T47D (cell line): Measurements from ENCODE around the gene ADAMTS17.

Source experiments
- DNase-seq, 2 experiments: peaks; one replicate each; pipeline versions ENCODE4 v3.0.0 to v3.0.0-alpha.2; 2011 to 2012; ENCODE audit warnings: low read depth in 1 of 2, low spot score in 1 of 2
- JUND ChIP-seq: IDR thresholded peaks from 2 replicates; pipeline ENCODE4 v1.6.1; 2012; ENCODE audit warnings: low read depth
- in situ Hi-C: cut with HindIII; loops from 2 replicates; pipeline ENCODE4 v1.10.0; 2016; ENCODE audit warnings: low sequenced_read_pairs, low pct_unique_long_range_greater_than_20kb

ADAMTS17 gene

GRCh38 chr15:100018191-100018590 is 323.6 kb downstream of the ADAMTS17 start:
- DNase-seq = no peak
- in situ Hi-C loops = no loop called here
- TF ChIP-seq JUND = no peak

- no peak for TF ChIP-seq JUND
- in situ Hi-C loops = no loop called here
- no peak for DNase-seq
Measured at GRCh38 chr15:100017140-100017539, 324.6 kb downstream of the ADAMTS17 start.

GRCh38 chr15:100016632-100017031 is 325.1 kb downstream of the ADAMTS17 start:
- no peak for TF ChIP-seq JUND
- no peak for DNase-seq
- in situ Hi-C loops = no loop called here

DNA sequence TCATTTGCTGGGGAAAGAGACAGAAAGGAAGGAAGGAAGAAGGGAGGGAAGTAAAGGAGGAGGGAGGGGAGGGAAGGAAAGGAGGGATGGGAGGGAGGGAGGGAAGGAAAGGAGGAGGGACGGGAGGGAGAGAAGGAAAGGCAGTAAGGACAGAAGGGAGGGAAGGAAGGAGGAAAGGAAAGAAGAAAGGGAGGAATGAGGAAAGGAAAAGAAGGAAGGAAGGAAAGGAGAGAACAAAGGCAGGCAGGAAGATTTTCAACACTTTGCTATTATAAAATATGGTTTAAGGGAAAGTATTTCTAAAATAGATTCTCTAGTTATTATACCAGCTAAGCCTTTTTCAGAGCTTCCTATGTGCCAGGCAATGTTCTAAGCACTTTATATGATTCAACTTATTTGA is 330.5 kb downstream of the ADAMTS17 start:
- TF ChIP-seq JUND = no peak
- in situ Hi-C loops = no loop called here

DNA sequence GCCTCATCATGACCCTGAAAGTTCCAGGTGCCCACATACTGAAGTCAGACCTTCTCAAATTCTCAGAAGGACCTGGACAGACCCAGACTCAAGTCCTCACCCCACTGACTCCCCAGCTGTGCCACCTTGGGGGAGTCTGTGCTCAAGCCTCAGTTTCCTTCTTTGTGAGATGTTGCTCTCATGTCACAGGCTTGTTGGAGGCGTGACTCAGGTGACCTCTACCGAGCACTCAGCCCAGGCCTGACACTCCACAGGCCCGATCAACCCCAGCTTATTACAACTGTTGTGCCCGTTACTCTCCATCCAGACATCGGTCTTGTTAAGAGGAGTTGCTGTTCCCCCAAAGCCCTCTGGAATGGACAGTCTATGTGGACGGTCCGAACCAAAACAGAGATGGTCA is 332.4 kb downstream of the ADAMTS17 start:
- DNase-seq = no peak
- TF ChIP-seq JUND = no peak
- in situ Hi-C loops = no loop called here

More for the DNA sequence above, 330.5 kb downstream of the ADAMTS17 start:
- DNase-seq = no peak

DNA sequence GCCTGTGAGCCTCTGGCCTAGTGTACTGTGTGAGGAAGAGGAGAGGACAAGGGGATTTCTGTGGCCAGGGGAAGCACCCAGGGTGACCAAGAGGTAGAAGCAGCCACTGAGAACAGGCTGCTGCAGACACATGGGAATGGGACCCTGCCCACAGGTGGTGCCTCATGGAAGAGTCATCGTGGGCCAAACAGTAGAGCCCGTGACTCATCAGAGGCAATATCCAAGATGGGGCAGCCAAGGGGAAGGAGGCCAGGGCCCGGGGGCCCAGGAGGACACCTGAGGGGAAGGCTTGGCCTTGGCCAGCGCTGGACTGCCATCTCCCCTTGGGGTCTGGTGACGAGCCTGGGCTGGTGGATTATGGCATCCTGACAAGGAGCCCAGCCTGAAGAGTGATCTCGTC is 333.5 kb downstream of the ADAMTS17 start:
- in situ Hi-C loops = no loop called here
- DNase-seq = no peak
- no peak for TF ChIP-seq JUND

DNA sequence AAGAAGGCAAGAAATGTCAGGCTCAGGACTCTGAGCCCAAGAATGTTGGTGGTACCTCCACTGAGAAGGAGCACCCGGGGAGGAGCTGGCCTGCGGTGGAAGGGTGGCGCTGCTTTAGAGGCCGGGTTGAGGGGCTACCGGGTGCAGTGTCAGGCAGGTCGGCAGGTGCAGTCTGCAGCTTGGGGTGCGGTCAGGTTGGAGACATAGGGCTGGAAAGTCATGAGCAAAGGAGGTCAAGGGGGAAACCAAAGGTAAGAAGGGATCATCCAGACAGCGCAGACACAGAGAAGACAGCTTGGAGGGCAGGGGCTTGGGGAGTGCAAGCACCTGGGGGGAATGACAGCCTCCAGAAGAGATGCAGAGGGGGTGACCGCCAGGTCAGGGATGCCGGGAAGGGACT is 334.2 kb downstream of the ADAMTS17 start:
- TF ChIP-seq JUND = no peak
- DNase-seq = no peak
- in situ Hi-C loops = no loop called here

DNA sequence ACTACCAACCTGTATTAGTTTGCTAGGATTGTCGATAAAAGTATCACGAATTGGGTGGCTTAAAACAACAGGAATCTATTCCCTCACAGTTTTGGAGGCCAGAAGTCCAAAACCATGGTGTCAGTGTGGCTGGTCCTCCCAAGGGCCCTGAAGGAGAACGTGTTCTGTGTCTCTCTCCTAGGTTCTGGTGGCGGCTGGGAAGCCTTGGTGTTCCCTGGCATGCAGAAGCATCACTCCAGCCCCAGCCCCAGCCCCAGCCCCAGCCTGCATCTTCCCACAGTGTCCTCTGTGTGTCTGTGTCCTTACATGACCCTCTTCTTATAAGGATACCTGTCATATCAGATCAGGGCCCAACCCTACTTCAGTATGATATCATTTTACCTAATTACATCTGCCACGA is 336.1 kb downstream of the ADAMTS17 start:
- in situ Hi-C loops = no loop called here
- DNase-seq = no peak
- TF ChIP-seq JUND = no peak

DNA sequence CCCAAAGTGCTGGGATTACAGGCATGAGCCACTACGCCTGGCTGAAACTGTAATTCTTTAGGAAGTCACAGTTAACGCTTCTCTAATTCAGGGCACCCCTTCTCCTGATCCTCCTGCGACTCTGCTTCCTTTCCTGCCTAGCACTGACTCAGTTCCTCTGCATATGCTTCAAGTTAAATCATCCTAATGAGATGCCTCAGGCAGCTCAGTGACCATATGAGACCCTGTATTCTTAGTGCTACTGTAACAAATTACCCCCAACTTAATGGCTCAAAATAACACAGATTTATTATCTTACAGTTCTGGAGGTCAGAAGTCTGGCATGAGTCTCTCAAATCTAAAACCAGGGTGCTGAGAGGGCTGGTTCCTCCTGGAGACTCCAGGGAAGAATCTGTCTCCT is 336.8 kb downstream of the ADAMTS17 start:
- no peak for TF ChIP-seq JUND
- in situ Hi-C loops = no loop called here
- DNase-seq = no peak

GRCh38 chr15:100002787-100003536 is 338.8 kb downstream of the ADAMTS17 start:
- TF ChIP-seq JUND = no peak
- DNase-seq = no peak
- in situ Hi-C loops = no loop called here

DNA sequence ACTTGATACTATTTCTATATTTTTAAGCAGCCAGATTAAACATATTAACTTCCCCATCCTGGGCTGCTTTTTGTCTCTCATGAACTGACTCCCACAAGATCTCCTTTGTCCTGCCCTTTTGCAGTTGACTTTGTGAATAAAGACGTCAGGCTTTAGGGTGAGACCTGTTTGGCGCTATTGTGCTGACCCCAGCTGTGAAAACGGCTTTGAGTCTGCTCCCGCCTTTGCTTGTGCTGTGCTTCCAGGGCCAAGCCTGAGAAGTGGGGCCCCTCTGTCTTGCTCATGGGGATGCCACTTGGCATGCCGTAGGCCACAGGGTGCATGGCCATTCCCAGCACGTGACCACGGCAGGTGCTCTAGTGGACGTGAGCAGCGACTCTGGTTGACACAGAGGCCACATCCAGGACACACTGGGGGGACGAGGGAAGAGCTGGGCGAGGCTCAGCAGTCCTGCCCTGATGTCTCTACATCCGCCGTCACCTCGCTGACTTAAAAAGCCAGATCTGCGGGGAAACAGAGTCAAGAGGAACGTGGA is 339.6 kb downstream of the ADAMTS17 start:
- in situ Hi-C loops = no loop called here
- TF ChIP-seq JUND = no peak
- DNase-seq = no peak

DNA sequence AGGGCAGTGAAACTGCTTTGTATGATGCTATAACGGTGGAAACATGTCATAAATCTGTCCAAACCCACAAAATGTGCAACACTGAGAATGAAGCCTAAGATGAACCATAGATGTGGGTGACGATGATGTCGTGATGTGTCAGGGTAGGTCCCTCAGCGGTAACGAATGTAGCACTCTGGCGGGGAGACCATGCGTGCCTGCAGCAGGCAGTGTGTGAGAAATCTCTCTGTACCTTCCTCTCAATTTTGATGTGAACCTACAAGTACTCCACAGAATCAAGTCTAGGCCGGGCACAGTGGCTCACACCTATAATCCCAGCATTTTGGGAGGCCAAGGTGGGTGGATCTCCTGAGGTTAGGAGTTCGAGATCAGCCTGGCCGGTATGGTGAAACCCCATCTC is 340.4 kb downstream of the ADAMTS17 start:
- in situ Hi-C loops = no loop called here
- TF ChIP-seq JUND = no peak
- no peak for DNase-seq

DNA sequence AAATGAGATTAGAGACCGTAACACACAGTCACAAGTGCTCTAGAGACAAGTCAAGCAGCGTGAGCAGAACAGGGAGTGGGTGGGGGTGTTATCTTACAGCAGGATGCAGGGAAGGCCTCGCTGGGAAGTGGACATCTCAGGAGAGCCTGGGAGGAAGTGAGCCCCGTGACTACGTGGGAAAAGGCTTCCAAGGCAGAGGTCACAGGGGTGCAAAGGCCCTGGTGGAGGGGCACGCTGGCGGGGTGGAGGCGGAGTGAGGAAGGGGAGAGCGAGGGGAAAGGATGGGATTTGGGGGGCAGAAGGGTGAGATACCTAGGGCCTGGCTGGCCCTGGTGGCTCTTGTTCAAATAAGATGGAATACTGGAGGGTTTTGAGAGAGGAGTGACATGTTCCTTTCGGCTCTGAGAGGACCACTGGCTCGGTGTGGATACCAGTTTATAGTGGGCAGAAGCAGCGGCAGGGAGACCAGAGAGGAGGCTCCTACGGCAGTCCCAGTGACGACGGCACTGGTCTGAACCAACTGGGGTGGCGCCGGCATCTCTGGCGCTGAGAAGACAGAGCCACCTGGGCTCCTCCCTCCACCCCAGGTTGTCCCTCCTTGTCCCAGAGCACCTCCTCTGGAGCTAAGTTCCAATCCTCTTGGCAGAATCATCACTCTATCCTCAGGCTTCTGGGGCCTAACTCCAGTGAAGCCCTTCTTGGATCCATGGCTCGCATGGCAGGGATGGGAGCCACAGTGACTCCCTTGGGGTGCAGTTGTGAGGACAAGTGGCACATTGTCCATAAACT is 342.3 kb downstream of the ADAMTS17 start:
- no peak for DNase-seq

GRCh38 chr15:99998661-99999101 is 343.1 kb downstream of the ADAMTS17 start:
- in situ Hi-C loops = no loop called here
- no peak for TF ChIP-seq JUND

More for the DNA sequence above, 342.3 kb downstream of the ADAMTS17 start:
- in situ Hi-C loops = no loop called here
- TF ChIP-seq JUND = no peak

More at GRCh38 chr15:99998661-99999101, 343.1 kb downstream of the ADAMTS17 start:
- no peak for DNase-seq
